Panc1 (cell line): ENCODE data around the gene FBXO17. TPM values are rescaled to one million over a fixed set of nuclear protein-coding genes. Genes with fewer than 3 reads are reported as not detected.

Experiments
- ATAC-seq: fragments of 200-7000 bp; cut with Tn5 transposase; 2 replicates; pipeline ENCODE4 v1.9.1; 2020; ENCODE audit warnings: mild to moderate bottlenecking, moderate library complexity
- BruUV-seq: library from RNA; stranded (reverse); fragments of 400-500 nt; replicated peaks from 2 replicates; lab custom pipeline; 2021; lab: Mats Ljungman, UMichigan
- CTCF ChIA-PET: fragments of 300-600 bp; sonication (Branson Sonifier 250); formaldehyde crosslinking; loops from one replicate; lab custom pipeline; 2022; ENCODE audit warnings: antibody characterized with exemption; lab: Charles Lee
- POLR2A ChIA-PET: fragments of 300-600 bp; sonication (Branson Sonifier 250); formaldehyde crosslinking; loops from one replicate; lab custom pipeline; 2022; ENCODE audit warnings: antibody characterized with exemption; lab: Charles Lee
- DNase-seq: peaks from one replicate; pipeline ENCODE4 v3.0.0-alpha.2; 2010; ENCODE audit warnings: low read depth, low spot score
- H3K27ac ChIP-seq: 2 replicates; pipeline ENCODE4 v1.5.1; 2011; ENCODE audit warnings: mild to moderate bottlenecking, low read length, inconsistent platforms
- H3K27me3 ChIP-seq: fragments of 200-500 bp; sonication (Bioruptor generic); 2 replicates; pipeline ENCODE4 v1.6.0; 2014; ENCODE audit warnings: low read length, inconsistent platforms; ENCODE audit not compliant: control insufficient read depth, insufficient read depth
- H3K36me3 ChIP-seq: fragments of 200-500 bp; sonication (Bioruptor generic); 2 replicates; pipeline ENCODE4 v1.5.1; 2014; ENCODE audit warnings: inconsistent platforms, mild to moderate bottlenecking, low read length, moderate library complexity; ENCODE audit not compliant: control insufficient read depth, insufficient read depth
- H3K4me1 ChIP-seq: 2 replicates; pipeline ENCODE4 v1.5.1; 2011; ENCODE audit warnings: inconsistent platforms, mild to moderate bottlenecking, low read length, moderate library complexity; ENCODE audit not compliant: control insufficient read depth, insufficient read depth
- H3K4me3 ChIP-seq, 2 experiments: 2 replicates each; pipeline ENCODE4 v1.5.1; 2011 to 2012; ENCODE audit warnings: low read depth in 2 of 2, low read length in 2 of 2, mild to moderate bottlenecking in 2 of 2, inconsistent platforms in 1 of 2, moderate library complexity in 1 of 2
- H3K9me3 ChIP-seq: fragments of 200-500 bp; sonication (Bioruptor generic); 2 replicates; pipeline ENCODE4 v1.5.1; 2014; ENCODE audit warnings: low read depth, mild to moderate bottlenecking, inconsistent platforms, low read length, moderate library complexity; ENCODE audit not compliant: control insufficient read depth, insufficient read depth
- POLR2AphosphoS5 ChIP-seq: IDR thresholded peaks from 2 replicates; pipeline ENCODE4 v1.6.1; 2012; ENCODE audit warnings: mild to moderate bottlenecking, low read depth, low read length, moderate library complexity
- SIN3A ChIP-seq: IDR thresholded peaks from 2 replicates; pipeline ENCODE4 v1.6.1; 2012; ENCODE audit warnings: low read depth, mild to moderate bottlenecking, low read length, moderate library complexity, borderline replicate concordance; ENCODE audit not compliant: insufficient read depth
- TCF7L2 ChIP-seq: IDR thresholded peaks from 2 replicates; pipeline ENCODE4 v1.6.1; 2011; ENCODE audit warnings: mild to moderate bottlenecking, low read depth, low read length, inconsistent platforms
- in situ Hi-C: cut with HindIII; loops from 2 replicates; pipeline ENCODE4 v1.10.0; 2016; ENCODE audit warnings: low sequenced_read_pairs, low pct_unique_long_range_greater_than_20kb
- intact Hi-C: fragments of 100-400 bp; cut with micrococcal nuclease; formaldehyde crosslinking; loops from one replicate; pipeline ENCODE4 v1.10.0; 2022; ENCODE audit not compliant: unreplicated experiment
- total RNA-seq: library from RNA; stranded (reverse); gene quantifications from one replicate; pipeline ENCODE4 v1.2.1, GENCODE V29; 2021; ENCODE audit not compliant: unreplicated experiment
- TF ChIP-seq, protein P1 (sequence below): fragments of 450-650 bp; IDR thresholded peaks from 2 replicates; pipeline ENCODE4 v1.5.1; 2017; ENCODE audit warnings: mild to moderate bottlenecking
- TF ChIP-seq, protein P2 (sequence below), 2 experiments: IDR thresholded peaks; 2 replicates each; pipeline ENCODE4 v1.6.1; 2011 to 2012; ENCODE audit warnings: low read depth in 2 of 2, control low read depth in 1 of 2, low read length in 1 of 2, mild to moderate bottlenecking in 1 of 2, moderate library complexity in 1 of 2; ENCODE audit not compliant: insufficient read depth in 1 of 2

Gene FBXO17
- total RNA-seq, 1 experiment from 2014 or later, result 411 TPM

DNA sequence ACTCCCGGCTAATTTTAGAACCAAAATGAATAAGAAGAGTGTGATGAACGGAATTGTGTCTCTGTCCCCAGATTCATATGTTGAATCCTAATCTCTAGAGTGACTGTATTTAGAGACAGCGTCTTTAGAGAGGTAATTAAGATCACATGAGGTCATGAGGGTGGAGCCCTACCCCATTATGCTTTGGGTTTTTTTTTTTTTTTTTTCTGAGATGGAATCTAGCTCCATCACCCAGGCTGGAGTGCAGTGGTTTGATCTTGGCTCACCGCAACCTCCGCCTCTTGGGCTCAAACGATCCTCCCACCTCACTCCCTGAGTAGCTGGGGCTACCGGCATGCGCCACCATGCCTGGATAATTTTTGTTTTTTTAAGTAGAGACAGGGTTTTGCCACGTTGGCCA is 28.9 kb upstream of the FBXO17 start:
- H3K27ac ChIP-seq, result no peak overlapping the region
- H3K4me1 ChIP-seq, result no peaks in the 10 kb centered on the region
- intact Hi-C loops, result no loop called here
- DNase-seq (no peak), ATAC-seq (no peak)
- H3K9me3 ChIP-seq, result no peaks in the 10 kb centered on the region
- in situ Hi-C loops, result no loop called here
- ChIA-PET POLR2A (interaction anchor here (0.6 kb wide), 1 partner anchor 28 kb away, joined by 6 read pairs; the partner anchor contains the start of gene FBXO27), CTCF (interaction anchor here (0.6 to 0.7 kb wide), 4 partner anchors 20 to 787 kb away, joined by 3 to 12 read pairs (median 8); partner anchors contain the start of gene FBXO17)
- H3K27me3 ChIP-seq, result no peaks in the 10 kb centered on the region
- no peaks in the 10 kb centered on the region for H3K36me3 ChIP-seq
- BruUV-seq, result no TSS peak
- H3K4me3 ChIP-seq, result no peak overlapping the region
- TF ChIP-seq POLR2AphosphoS5 (no peak), SIN3A (no peak), TCF7L2 (no peak)
- TF ChIP-seq, protein P1, sequence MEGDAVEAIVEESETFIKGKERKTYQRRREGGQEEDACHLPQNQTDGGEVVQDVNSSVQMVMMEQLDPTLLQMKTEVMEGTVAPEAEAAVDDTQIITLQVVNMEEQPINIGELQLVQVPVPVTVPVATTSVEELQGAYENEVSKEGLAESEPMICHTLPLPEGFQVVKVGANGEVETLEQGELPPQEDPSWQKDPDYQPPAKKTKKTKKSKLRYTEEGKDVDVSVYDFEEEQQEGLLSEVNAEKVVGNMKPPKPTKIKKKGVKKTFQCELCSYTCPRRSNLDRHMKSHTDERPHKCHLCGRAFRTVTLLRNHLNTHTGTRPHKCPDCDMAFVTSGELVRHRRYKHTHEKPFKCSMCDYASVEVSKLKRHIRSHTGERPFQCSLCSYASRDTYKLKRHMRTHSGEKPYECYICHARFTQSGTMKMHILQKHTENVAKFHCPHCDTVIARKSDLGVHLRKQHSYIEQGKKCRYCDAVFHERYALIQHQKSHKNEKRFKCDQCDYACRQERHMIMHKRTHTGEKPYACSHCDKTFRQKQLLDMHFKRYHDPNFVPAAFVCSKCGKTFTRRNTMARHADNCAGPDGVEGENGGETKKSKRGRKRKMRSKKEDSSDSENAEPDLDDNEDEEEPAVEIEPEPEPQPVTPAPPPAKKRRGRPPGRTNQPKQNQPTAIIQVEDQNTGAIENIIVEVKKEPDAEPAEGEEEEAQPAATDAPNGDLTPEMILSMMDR, result no peak
- TF ChIP-seq, protein P2, sequence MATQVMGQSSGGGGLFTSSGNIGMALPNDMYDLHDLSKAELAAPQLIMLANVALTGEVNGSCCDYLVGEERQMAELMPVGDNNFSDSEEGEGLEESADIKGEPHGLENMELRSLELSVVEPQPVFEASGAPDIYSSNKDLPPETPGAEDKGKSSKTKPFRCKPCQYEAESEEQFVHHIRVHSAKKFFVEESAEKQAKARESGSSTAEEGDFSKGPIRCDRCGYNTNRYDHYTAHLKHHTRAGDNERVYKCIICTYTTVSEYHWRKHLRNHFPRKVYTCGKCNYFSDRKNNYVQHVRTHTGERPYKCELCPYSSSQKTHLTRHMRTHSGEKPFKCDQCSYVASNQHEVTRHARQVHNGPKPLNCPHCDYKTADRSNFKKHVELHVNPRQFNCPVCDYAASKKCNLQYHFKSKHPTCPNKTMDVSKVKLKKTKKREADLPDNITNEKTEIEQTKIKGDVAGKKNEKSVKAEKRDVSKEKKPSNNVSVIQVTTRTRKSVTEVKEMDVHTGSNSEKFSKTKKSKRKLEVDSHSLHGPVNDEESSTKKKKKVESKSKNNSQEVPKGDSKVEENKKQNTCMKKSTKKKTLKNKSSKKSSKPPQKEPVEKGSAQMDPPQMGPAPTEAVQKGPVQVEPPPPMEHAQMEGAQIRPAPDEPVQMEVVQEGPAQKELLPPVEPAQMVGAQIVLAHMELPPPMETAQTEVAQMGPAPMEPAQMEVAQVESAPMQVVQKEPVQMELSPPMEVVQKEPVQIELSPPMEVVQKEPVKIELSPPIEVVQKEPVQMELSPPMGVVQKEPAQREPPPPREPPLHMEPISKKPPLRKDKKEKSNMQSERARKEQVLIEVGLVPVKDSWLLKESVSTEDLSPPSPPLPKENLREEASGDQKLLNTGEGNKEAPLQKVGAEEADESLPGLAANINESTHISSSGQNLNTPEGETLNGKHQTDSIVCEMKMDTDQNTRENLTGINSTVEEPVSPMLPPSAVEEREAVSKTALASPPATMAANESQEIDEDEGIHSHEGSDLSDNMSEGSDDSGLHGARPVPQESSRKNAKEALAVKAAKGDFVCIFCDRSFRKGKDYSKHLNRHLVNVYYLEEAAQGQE (IDR thresholded peaks at IDR 0.05; ENCODE audit: insufficient read depth in 1 of 2, low read depth in 2 of 2, low read length in 1 of 2), result no peak

DNA sequence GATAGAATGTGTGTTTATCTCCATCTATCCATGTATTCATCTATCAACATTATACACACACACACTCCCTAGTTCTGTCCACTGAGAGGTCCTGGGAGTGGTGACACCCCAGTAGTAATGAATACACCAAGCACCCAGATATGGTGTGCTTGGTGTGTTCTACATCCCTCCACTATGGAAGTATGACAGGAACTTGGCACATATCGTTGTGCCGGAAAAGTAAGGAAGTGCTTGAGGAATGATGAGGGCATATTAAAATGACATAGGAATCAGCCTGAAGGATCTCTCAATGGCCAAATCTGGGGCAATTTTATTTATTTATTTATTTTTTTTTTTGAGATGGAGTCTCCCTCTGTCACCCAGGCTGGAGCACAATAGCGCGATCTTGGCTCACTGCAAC is 28.3 kb upstream of the FBXO17 start:
- TF ChIP-seq, protein P1, result no peak
- TF ChIP-seq POLR2AphosphoS5 (no peak), SIN3A (no peak), TCF7L2 (no peak)
- TF ChIP-seq, protein P2 (IDR thresholded peaks at IDR 0.05; ENCODE audit: insufficient read depth in 1 of 2, low read depth in 2 of 2, low read length in 1 of 2), result no peak
- Histone ChIP-seq H3K4me1 (no peaks in the 10 kb centered on the region), H3K36me3 (no peaks in the 10 kb centered on the region), H3K9me3 (no peaks in the 10 kb centered on the region), H3K4me3 (no peak overlapping the region), H3K27me3 (no peaks in the 10 kb centered on the region), H3K27ac (no peak overlapping the region)
- BruUV-seq, result no TSS peak
- DNase-seq (no peak), ATAC-seq (no peak)
- ChIA-PET CTCF (no interaction called here), POLR2A (no interaction called here)
- intact Hi-C loops (no loop called here), in situ Hi-C loops (no loop called here)
